Renal cortex interstitium (tissue), 11 donors: ENCODE measurements around the gene HIP1. TPM values are rescaled to one million over a fixed set of nuclear protein-coding genes. Genes with fewer than 3 reads are reported as not detected.
A peak's percentile ranks its signal among the peaks of the same experiment; 100 is the strongest.
"Not testable (repeated sequence)": the region's sequence is repeated elsewhere in the genome, so short reads cannot be mapped to it uniquely, and the experiment has no call there.

Source experiments
- DNase-seq, 11 donors: peaks; one replicate each; pipeline ENCODE4 v3.0.0-alpha.2; 2013; ENCODE audit warnings: low read depth in 9 of 11, low spot score in 4 of 11; ENCODE audit errors: extremely low read depth in 1 of 11
- polyA plus RNA-seq, 3 donors: library from polyadenylated mRNA; unstranded; fragments of 120-200 nt; gene quantifications; one replicate each; pipeline ENCODE4 v1.2.1, GENCODE V29; 2013; ENCODE audit not compliant: insufficient read length in 3 of 3

The HIP1 gene
- polyA plus RNA-seq, 3 donors, result 31.3 to 35.7 (median 35.3) TPM

GRCh38 chr7:75492020-75492419 lies 246.7 kb downstream of the HIP1 start, which contains the start of gene SPDYE5:
Gene SPDYE5, plus strand, starts transcription at chr7:75492320. Its CDS starts 1,728 bp downstream, at chr7:75494048.
- not testable (repeated sequence) for DNase-seq

GRCh38 chr7:75485979-75486643 lies 252.6 kb downstream of the HIP1 start, which contains the start of gene POM121C:
Gene POM121C, minus strand, starts transcription at chr7:75486299. Its CDS starts 44,803 bp downstream, at chr7:75441496.
- DNase-seq, result peak; percentile 71 to 91 (median 83)

- DNase-seq, result peak in 2 of 11 donors; percentile 1 to 3
Measured at GRCh38 chr7:75485355-75485978, 253.3 kb downstream of the HIP1 start.

Other genes with a start within 250 kb of the HIP1 start
- gene SPDYE5, start 246.6 kb downstream of the HIP1 start, polyA plus RNA-seq, result 1 to 10 TPM; 2.2 to 5.0 (median 2.5) TPM
- gene CCL26, start 33.3 kb upstream of the HIP1 start, polyA plus RNA-seq, result under 1 TPM in 1 of 3 donors, not detected in 2; 0.20 TPM
- gene CCL24, start 74.9 kb upstream of the HIP1 start, polyA plus RNA-seq, result not detected
- gene RHBDD2, start 140.1 kb upstream of the HIP1 start, polyA plus RNA-seq, result 10 to 100 TPM; 62.2 to 80.8 (median 64.8) TPM
- gene POR, start 176.2 kb upstream of the HIP1 start, polyA plus RNA-seq, result 10 to 100 TPM; 52.9 to 82.2 (median 66.5) TPM